ENCODE measurements around the gene E2F2. TPM values are rescaled to one million over a fixed set of nuclear protein-coding genes. Genes with fewer than 3 reads are reported as not detected.
"Not testable (repeated sequence)": the region's sequence is repeated elsewhere in the genome, so short reads cannot be mapped to it uniquely, and the experiment has no call there.

E2F2 gene
- total RNA-seq, 1 experiment from 2014 or later = 3.8 TPM

DNA sequence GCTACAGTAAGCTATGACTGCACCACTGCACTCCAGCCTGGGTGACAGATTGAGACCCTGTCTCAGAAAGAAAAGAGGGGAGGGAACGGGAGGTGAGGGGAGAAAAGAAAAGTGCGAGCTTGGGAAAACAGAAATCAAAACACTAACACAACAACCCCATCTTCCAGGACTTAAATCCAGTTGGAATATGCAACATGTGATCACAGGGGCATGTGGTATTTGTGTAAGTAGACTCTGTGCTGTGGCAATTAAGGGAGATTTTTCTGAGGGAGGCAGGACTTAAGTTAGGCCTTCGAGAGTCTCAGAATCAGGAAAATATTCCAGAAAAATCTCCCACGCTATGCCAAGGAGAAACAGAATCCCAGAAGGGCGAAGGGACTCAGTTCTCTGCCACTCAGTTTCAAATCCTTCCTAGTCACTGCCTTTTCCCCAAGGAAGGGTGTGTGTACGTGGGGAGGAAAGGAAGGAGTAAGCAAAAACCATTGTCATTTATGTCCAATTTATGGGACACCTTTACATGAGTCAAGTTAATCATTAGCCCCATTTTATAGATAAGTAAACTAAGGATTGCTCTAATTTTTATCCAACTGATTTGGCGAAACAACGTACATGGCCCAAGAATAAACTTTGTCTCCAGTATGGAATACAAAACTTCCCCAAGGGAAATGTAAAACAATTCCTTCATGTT is 16.0 kb upstream of the E2F2 start:
- no peak for DNase-seq (ENCODE audit: low spot score)

DNA sequence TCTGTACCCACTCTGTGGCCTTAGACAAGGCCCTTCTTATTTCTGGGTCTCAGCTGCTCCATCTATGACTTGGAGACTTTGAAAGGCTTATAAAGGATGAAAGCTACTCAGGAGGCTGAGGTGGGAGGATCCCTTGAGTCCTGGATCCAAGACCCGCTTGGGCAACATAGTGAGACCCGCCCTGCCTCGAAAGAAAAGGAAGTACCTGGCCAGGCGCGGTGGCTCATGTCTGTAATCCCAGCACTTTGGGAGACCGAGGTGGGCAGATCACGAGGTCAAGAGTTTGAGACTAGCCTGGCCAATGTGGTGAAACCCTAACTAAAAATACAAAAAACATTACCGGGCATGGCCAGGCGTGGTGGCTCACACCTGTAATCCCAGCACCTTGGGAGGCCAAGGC is 14.8 kb upstream of the E2F2 start:
- no peak for DNase-seq (ENCODE audit: low spot score)

DNA sequence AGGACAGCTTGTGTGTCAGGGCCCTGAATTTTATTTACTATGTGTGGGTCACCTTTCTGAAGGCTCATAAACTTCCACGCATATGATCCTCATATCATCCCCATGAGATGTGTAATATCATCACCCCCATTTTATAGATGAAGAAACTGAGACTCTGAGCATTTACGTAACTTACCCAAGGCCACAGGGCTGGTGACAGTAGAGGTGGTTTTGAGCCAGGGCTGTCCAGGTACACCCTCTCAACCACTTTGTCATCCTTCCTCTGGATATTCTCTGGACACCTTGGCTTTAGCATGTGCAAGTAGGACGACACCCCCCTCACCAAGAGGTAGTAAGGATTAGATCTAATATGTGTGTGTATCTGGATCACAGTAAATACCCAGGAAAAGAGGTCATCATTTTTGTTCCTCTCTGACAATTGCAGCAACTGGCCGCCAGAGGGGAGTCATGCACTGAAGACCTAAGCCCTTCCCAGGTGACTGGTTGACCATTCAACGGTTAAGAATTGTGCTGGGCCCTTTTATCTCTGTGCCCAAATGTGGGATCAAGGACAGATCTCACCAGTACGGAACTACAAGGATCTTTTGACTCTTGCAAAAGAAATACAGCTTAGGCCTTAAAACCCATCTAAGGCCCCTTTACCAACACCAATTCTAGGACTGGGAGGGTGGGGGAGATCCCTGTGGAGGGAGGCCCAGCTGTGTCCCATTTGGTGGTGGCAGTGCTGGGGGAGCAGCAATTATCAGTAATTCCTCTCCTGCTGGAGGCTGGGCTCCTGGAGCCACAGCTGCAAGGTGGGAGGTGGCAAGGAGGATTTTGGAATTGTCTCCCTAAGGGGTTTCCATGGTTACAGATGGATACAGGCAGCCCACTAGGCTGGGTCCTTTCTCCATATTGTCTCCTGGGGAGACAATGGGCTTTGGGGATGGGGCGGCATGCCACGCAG is 13.7 kb upstream of the E2F2 start:
- DNase-seq (ENCODE audit: low spot score) = peak; percentile 72

DNA sequence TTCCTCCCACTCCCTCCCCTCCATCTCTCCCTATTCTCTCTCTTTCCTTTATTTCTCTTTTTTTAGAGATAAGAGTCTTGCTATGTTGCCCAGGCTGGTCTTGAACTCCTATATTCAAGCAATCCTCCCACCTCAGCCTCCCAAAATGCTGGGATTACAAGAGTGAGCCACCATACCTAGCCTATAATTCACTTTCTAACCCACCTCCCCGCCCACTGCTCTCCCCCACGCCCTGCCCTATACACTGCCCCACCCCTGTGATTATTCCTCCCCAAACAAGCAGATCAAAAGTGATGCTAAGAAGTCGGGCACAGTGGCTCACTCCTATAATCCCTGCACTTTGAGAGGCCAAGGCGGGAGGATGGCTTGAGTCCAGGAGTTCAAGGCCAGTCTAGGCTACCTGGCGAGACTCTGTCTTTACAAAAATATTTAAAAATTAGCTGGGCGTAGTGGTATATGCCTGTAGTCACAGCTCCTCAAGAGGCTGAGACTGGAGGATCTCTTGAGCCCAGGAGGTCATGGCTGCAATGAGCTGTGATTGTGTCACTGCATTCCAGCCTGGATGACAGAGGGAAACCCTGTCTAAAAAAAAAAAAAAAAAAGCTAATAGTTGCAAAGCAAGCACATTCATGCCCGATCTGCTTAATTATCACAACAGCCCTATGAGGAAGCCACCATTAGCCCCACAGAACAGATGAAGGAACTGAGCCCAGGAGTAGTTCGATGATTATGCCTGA is 12.8 kb upstream of the E2F2 start:
- no peak for DNase-seq (ENCODE audit: low spot score)

DNA sequence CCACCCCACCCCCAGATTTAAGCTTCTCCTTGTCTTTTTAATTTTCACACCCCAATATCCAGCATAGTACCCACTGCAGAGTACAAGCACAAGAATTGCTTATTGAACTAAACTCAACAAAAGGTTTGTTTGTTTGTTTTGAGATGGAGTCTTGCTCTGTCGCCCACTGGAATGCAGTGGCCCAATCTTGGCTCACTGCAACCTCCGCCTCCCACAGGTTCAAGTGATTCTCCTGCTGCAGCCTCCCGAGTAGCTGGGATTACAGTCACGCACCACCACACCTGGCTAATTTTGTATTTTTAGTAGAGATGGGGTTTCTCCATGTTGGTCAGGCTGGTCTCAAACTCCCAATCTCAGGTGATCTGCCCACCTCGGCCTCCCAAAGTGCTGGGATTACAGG is 11.9 kb upstream of the E2F2 start:
- not testable (repeated sequence) for DNase-seq (ENCODE audit: low spot score)

DNA sequence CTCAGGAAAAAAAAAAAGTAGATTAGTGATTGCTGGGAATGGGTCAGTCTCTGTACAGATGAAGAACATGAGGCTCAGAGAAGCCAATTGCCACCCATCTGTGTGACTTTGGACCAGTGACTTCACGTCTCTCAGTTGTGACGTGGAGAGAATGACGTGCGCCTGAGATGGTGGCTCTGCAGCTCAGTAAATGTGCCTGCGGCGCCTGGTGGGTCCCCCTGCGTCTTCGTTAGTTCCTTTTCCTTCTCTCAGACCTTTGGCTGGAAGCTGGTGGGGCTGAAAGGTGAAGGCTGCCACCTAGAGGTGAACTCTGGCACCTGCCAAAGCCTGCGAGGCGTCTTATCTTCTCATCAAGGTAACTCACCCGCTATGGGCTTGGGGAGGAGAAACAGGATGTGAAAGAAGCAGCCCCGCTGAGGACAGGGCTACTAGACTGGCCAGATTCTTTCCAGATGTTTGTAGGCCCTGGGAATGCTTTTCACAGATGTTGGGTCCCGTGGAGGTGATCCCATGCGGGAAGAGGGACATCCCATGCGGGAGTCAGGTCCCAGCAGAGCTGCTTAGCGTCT is 8.7 kb upstream of the E2F2 start:
- peak; percentile 85 for DNase-seq (ENCODE audit: low spot score)

DNA sequence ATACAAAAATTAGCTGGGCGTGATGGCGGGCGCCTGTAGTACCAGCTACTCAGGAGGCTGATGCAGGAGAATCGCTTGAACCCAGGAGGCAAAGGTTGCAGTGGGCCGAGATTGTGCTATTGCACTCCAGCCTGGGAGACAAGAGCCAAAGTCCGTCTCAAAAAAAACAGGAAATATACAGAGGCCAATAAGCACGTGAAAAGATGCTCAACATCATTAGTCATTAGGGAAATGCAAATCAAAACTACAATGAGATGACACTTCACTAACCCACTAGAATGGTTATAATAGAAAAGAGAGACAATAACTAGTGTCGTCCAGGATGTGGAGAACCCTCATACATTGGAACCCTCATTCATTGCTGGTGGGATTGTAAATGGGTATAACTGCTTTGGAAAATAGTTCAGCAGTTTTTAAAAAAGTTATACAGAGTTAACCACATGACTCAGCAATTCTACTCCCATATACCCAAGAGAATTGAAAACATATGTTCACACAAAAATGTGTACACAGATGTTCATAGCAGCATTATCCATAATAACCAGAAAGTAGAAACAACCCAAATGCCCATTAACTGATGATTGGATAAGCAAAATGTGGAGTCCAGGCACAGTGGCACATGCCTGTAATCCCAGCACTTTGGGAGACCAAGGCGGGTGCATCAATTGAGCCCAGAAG is 6.4 kb upstream of the E2F2 start:
- DNase-seq (ENCODE audit: low spot score) = no peak

DNA sequence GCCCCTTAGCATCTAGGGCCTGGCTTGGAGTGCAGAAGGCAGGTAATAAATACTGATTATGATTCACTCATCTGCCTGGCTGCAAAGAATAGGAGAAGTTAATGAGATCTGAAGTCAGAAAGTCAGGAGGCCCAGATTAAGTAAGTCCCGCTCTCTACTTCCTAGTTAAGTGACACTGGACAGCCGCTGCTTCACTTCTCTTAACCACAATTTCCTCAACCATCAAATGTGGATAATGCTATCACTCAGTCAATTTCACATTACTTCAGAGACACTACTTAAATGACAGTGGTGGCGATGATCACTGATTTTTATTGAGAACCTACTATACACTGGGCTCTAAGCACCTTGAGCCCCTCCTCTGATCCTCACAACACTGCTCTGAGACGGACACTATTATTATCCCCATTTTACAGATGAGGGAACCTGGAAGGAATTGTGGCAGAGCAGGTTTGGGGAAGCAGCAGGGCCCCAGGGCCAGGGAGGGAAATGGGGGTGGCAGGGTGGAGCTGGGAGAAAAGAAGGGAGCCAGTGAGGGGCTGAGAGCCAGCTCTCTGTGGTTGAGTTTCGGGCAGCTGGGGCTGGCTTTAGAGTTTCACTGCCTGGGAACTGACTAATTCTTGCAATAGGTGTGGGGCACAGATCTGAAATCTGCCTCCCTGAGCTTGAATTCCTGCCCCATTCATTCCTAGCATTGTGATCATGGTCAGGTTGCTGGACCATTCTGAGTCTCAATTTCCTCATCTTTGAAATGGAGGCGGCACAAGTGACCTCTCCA is 2.4 kb upstream of the E2F2 start:
- no peak for DNase-seq (ENCODE audit: low spot score)

DNA sequence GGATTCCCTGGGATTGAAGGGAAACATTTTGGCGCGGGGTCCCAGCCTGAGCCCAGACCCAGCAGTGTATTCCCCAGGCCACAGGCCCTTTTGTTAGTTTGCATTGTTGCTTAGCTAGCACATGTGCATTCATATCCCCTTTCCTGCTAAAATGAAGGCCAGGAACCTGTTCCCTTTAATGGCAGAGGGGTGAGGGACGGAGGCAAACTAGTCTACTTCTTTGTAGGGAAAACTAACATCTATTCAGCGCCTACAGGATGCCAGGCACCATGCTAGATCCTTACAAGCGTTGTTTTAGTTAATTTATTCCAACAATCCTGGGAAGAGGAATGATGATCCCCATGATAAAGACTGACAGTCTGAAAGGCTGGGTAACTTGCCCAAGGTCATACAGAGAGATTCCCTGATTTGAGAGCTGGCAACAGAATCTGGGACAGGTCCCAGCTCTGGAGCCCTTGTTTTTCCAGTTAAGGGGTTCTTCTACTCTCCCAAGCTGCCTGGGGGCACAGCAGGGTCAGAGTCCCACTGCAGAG is 595 bp upstream of the E2F2 start:
- no peak for DNase-seq (ENCODE audit: low spot score)

DNA sequence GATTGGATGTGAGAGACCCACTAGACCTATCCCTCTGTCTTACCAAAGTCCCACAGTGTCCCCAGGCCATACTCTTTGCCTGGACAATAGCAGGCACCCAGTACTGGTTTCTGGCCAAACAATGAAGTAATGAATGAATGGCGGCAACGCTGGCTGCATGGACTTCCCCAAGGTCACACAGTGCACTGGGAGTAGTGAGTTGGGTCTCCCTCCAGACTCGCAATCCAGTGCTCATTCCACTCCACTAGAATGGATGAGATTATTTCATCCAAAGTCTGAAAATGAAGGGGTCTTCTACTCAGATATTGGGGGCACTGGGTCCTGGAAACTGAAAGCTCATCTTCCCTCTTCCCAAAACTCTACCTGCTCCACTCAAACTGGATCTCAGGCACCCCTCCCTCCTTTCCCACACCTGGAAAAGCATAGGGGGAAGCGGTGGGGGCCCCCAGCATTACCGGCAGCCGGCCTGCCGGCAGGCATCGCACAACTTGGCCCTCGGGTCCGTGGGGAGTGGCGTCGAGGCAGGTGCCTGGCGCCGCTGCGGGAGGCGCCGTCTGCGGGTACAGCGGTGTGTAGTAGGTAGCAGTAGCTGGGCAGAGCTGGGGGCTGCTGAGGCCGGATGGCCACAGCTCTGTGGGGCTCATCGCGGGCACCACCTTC is 816 bp downstream of the E2F2 start:
- DNase-seq (ENCODE audit: low spot score) = no peak

DNA sequence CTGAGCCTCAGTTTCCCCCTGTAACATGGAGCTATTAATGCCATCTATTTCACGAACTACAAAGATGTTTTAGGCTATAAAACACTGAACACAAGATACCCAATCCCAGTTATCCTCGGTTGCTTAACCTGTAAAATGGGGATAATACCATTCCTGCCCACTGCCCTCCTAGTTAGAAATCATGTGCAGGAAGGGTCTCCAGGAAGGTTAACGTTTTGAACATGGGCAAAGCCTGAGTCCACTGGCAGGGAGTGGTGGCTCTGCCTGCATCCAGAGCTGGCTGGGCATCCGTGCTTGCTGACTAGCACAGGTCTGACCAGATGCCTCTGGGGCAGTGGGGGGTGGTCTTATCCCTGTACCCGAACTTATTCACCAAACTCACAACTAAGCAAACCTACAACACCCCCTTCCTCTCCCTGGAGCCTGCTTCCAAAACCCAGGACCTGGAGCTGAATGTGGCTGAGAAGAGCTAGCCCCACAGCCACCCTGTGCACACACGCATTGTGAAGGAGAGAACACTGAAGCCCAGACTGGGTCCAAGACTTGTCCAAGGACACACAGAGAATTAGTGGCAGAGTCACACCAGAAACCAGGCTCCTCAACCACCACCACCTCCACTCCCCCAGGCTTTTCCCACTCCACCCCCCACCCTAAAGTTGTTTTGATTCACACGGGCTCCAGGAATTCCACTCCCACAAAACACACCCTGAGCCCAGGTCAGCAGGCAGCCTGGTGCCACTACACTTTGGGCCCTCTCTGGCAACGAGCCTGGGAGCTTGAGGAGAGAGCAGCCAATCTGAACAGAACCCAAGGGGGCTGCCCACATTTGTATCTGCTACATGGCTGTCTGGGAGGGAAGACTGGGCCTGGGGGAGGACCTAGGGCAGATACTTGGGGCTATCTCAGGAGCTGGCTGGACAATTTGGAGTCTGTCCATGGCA is 1.6 kb downstream of the E2F2 start:
- no peak for DNase-seq (ENCODE audit: low spot score)

DNA sequence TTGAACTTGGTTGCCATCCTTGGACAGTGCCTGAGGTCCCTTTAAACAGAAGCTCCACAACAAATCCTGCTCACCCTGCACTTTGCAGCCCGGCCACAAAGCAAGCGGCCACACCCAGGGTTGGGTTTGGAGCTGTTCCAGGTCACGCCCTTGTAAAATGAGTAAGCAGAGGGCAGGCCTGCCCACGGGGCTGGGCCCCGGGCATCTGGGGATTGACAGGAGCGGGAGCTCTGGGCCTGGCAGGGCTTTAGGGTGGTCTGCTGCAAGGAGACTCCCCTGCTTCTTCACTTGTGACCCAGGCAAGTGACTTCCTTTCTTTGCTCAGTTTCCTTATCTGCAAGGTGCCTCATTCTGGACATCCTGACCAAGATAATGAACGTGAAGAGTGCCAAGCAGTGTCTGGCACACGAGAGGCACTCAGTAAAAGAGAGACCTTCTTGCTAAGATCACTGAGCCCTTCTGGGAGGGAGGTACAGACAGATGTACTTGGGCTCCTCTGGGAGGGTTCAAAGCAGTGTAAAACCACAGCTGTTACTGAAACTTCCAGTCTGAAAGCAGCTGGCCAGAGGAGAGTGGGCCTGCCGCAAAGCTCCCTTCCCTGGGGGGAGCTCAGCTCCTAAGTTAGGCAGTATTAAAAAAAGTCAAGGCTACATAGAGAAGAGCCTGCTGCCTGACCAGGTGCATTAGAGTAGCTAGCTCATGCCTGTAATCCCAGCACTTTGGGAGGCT is 2.6 kb downstream of the E2F2 start:
- DNase-seq (ENCODE audit: low spot score) = peak; percentile 79

DNA sequence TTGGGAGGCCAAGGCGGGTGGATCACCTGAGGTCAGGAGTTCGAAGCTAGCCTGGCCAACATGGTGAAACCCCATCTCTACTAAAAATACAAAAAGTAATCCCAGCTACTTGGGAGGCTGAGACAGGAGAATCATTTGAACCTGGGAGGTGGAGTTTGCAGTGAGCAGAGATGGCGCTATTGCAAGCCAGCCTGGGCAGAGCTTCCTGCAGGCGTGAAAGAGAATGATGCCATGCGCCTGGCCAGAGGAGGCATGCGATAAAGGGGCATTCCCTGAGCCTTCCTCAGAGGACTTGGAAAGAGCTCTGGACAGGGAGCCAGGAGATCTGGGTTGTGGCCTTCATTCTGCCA is 3.2 kb downstream of the E2F2 start:
- no peak for DNase-seq (ENCODE audit: low spot score)

DNA sequence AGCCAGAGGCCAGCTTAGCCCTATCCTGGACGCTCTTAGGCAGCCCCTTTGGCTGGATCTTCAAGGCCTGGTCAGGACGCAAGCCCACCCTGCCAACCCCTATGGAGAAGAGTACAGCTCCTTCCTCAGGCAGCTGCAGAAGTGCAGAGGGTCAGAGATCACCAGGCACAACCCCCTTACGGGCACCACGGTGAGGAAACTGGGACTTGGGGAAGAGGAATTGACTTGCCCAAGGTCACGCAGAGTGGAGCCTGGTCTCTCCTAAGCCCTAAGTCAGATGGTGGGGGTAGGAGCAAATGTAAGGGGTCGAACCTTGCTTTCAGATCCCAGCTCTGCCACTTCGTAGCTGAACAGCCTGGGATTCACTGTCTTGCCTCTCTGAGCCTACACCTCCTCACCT is 3.7 kb downstream of the E2F2 start:
- DNase-seq (ENCODE audit: low spot score) = no peak

DNA sequence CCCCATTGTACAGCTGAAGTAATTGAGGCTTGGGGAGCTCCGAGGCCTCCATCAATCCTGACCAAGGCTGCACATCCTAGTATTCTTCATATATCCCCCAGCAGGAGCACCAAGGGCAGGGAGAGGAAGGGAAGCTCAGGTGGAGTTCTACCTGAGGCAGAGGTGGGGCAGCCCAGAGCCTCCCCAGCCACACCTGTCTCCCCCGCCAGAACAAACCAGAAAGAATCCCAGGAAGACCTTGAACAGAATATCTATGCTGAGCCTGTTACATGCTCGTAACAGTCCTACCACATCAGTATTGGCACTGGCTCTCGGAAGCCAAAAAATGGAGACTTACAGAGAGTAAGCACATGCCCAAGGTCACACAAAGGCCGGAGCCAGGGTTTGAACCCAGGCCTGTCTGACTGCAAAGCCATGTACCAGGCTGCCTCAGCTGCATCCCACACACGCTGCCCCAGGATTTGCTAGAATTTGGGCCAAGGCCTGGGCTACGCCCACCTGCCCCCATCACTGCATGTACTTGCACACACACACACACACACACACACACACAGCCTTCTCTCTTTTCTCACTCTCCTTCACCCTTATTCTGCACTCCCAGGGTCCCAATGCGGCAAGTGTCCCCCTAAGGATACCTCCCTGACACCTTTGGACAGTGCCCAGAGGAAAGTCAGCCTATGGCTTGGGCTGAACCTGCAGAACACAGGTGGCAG is 4.5 kb downstream of the E2F2 start:
- no peak for DNase-seq (ENCODE audit: low spot score)

DNA sequence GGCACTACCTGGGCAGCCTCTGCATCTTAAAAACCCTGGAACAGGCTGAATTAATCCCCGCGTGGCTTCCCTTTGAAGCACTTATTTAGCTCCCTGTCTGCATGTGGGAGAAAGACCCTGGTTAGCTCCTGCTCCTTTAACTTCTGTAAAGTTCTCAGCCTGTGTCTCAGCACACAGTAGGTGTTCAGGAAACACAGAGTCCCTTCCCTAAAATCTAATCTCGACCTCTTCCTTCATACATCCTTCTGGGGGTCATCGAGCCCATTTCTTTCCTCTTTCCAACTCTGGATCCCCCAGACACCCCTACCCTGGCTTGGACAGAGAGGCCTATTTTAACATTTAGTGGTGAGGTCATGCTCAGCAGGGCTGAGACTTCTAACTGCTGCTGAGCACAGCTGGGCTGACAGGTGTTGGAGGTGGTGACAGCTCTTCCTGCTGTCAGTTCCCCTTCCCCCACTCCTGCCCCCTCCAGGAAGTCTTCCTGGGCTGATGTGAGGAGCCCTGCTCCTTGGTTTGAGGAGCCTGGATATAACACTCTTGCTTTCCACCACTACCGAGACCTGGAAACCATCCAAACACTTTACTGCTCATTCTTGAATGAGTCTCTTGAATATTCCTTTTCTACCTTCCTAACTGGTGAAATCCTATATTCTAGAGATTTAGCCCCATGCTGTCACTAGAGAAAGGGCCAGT is 5.3 kb downstream of the E2F2 start:
- no peak for DNase-seq (ENCODE audit: low spot score)

Data from A172 (cell line).